ENCODE results near the gene FLNC.

The FLNC gene

GRCh38 chr7:128893251-128894100, 63.3 kb downstream of the FLNC start:
- H3K27me3 Mint-ChIP-seq, result peaks cover 10% of the 10 kb centered on the region
- no peak overlapping the region for H3K4me3 Mint-ChIP-seq
- no peak overlapping the region for H3K27ac Mint-ChIP-seq
- peaks cover 3% of the 10 kb centered on the region for H3K36me3 Mint-ChIP-seq
- no peaks in the 10 kb centered on the region for H3K9me3 Mint-ChIP-seq
- H3K4me1 Mint-ChIP-seq, result no peaks in the 10 kb centered on the region

- Mint-ChIP-seq H3K4me1 (no peaks in the 10 kb centered on the region), H3K4me3 (no peak overlapping the region), H3K27ac (no peak overlapping the region), H3K9me3 (no peaks in the 10 kb centered on the region), H3K27me3 (peaks cover 10% of the 10 kb centered on the region), H3K36me3 (peaks cover 4% of the 10 kb centered on the region)
Observed at GRCh38 chr7:128894101-128894440, 63.9 kb downstream of the FLNC start.

GRCh38 chr7:128895320-128895719, 65.1 kb downstream of the FLNC start:
- Mint-ChIP-seq H3K4me3 (no peak overlapping the region), H3K36me3 (peaks cover 4% of the 10 kb centered on the region), H3K9me3 (no peaks in the 10 kb centered on the region), H3K27me3 (peaks cover 5% of the 10 kb centered on the region), H3K4me1 (no peaks in the 10 kb centered on the region), H3K27ac (no peak overlapping the region)

GRCh38 chr7:128899392-128899791, 69.2 kb downstream of the FLNC start:
- no peaks in the 10 kb centered on the region for H3K4me1 Mint-ChIP-seq
- peaks cover 4% of the 10 kb centered on the region for H3K36me3 Mint-ChIP-seq
- H3K4me3 Mint-ChIP-seq, result no peak overlapping the region
- no peaks in the 10 kb centered on the region for H3K9me3 Mint-ChIP-seq
- H3K27me3 Mint-ChIP-seq, result peaks cover 4% of the 10 kb centered on the region
- H3K27ac Mint-ChIP-seq, result no peak overlapping the region

GRCh38 chr7:128900237-128900636, 70.0 kb downstream of the FLNC start:
- peaks cover 4% of the 10 kb centered on the region for H3K36me3 Mint-ChIP-seq
- H3K27ac Mint-ChIP-seq, result no peak overlapping the region
- peaks cover 4% of the 10 kb centered on the region for H3K27me3 Mint-ChIP-seq
- H3K4me3 Mint-ChIP-seq, result no peak overlapping the region
- no peaks in the 10 kb centered on the region for H3K9me3 Mint-ChIP-seq
- no peaks in the 10 kb centered on the region for H3K4me1 Mint-ChIP-seq

- H3K27ac Mint-ChIP-seq, result no peak overlapping the region
- H3K27me3 Mint-ChIP-seq, result peaks cover 11% of the 10 kb centered on the region
- H3K9me3 Mint-ChIP-seq, result no peaks in the 10 kb centered on the region
- H3K36me3 Mint-ChIP-seq, result peaks cover 4% of the 10 kb centered on the region
- H3K4me3 Mint-ChIP-seq, result no peak overlapping the region
- no peaks in the 10 kb centered on the region for H3K4me1 Mint-ChIP-seq
Observed at GRCh38 chr7:128902761-128903585, 72.8 kb downstream of the FLNC start.

GRCh38 chr7:128903621-128904361, 73.6 kb downstream of the FLNC start:
- Mint-ChIP-seq H3K27me3 (peaks cover 12% of the 10 kb centered on the region), H3K4me3 (no peak overlapping the region), H3K4me1 (no peaks in the 10 kb centered on the region), H3K27ac (no peak overlapping the region), H3K36me3 (no peaks in the 10 kb centered on the region), H3K9me3 (no peaks in the 10 kb centered on the region)

GRCh38 chr7:128904381-128905197, 74.4 kb downstream of the FLNC start:
- Mint-ChIP-seq H3K27ac (no peak overlapping the region), H3K4me1 (no peaks in the 10 kb centered on the region), H3K36me3 (no peaks in the 10 kb centered on the region), H3K9me3 (no peaks in the 10 kb centered on the region), H3K27me3 (peaks cover 18% of the 10 kb centered on the region), H3K4me3 (no peak overlapping the region)

GRCh38 chr7:128906001-128906765, 76.0 kb downstream of the FLNC start:
- Mint-ChIP-seq H3K4me3 (no peak overlapping the region), H3K27me3 (peaks cover 25% of the 10 kb centered on the region), H3K27ac (no peak overlapping the region), H3K4me1 (no peaks in the 10 kb centered on the region), H3K36me3 (no peaks in the 10 kb centered on the region), H3K9me3 (no peaks in the 10 kb centered on the region)

- no peaks in the 10 kb centered on the region for H3K4me1 Mint-ChIP-seq
- no peak overlapping the region for H3K4me3 Mint-ChIP-seq
- peaks cover 25% of the 10 kb centered on the region for H3K27me3 Mint-ChIP-seq
- no peak overlapping the region for H3K27ac Mint-ChIP-seq
- no peaks in the 10 kb centered on the region for H3K36me3 Mint-ChIP-seq
- H3K9me3 Mint-ChIP-seq, result no peaks in the 10 kb centered on the region
Observed at GRCh38 chr7:128906766-128907559, 76.8 kb downstream of the FLNC start.
